Measurements from ENCODE around the gene RINL. TPM values are rescaled to one million over a fixed set of nuclear protein-coding genes. Genes with fewer than 3 reads are reported as not detected.

Gene RINL
- total RNA-seq, 1 experiment from 2014 or later, result 1.3 TPM

DNA sequence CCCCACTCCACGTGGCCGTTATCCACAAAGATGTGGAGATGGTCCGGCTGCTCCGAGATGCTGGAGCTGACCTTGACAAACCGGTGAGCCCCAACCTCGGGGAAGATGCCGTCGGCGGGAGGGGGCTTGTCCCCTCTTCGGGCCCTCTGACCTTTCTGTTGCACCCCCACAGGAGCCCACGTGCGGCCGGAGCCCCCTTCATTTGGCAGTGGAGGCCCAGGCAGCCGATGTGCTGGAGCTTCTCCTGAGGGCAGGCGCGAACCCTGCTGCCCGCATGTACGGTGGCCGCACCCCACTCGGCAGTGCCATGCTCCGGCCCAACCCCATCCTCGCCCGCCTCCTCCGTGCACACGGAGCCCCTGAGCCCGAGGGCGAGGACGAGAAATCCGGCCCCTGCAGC lies 29.2 kb upstream of the RINL start:
- ATAC-seq (no peak), DNase-seq (ENCODE audit: low read depth, low spot score) (no peak)
- no peaks in the 10 kb centered on the region; the same call in 1 of the 2 replicates for H3K36me3 ChIP-seq (ENCODE audit: control insufficient read depth, insufficient read depth, low read length)
- BruUV-seq (replicated peaks), result no TSS peak
- H3K4me3 ChIP-seq (ENCODE audit: low read depth in 2 of 2, low read length in 2 of 2), result no peak overlapping the region
- H3K27ac ChIP-seq (ENCODE audit: low read length), result no peak overlapping the region
- ChIA-PET POLR2A (no interaction called here), CTCF (interaction anchor here (0.6 kb wide), 1 partner anchor 46 kb away, joined by 3 read pairs; no protein-coding TSS in a partner anchor)
- TF ChIP-seq, protein P1, sequence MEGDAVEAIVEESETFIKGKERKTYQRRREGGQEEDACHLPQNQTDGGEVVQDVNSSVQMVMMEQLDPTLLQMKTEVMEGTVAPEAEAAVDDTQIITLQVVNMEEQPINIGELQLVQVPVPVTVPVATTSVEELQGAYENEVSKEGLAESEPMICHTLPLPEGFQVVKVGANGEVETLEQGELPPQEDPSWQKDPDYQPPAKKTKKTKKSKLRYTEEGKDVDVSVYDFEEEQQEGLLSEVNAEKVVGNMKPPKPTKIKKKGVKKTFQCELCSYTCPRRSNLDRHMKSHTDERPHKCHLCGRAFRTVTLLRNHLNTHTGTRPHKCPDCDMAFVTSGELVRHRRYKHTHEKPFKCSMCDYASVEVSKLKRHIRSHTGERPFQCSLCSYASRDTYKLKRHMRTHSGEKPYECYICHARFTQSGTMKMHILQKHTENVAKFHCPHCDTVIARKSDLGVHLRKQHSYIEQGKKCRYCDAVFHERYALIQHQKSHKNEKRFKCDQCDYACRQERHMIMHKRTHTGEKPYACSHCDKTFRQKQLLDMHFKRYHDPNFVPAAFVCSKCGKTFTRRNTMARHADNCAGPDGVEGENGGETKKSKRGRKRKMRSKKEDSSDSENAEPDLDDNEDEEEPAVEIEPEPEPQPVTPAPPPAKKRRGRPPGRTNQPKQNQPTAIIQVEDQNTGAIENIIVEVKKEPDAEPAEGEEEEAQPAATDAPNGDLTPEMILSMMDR (IDR thresholded peaks at IDR 0.05), result no peak
- TF ChIP-seq, protein P2, sequence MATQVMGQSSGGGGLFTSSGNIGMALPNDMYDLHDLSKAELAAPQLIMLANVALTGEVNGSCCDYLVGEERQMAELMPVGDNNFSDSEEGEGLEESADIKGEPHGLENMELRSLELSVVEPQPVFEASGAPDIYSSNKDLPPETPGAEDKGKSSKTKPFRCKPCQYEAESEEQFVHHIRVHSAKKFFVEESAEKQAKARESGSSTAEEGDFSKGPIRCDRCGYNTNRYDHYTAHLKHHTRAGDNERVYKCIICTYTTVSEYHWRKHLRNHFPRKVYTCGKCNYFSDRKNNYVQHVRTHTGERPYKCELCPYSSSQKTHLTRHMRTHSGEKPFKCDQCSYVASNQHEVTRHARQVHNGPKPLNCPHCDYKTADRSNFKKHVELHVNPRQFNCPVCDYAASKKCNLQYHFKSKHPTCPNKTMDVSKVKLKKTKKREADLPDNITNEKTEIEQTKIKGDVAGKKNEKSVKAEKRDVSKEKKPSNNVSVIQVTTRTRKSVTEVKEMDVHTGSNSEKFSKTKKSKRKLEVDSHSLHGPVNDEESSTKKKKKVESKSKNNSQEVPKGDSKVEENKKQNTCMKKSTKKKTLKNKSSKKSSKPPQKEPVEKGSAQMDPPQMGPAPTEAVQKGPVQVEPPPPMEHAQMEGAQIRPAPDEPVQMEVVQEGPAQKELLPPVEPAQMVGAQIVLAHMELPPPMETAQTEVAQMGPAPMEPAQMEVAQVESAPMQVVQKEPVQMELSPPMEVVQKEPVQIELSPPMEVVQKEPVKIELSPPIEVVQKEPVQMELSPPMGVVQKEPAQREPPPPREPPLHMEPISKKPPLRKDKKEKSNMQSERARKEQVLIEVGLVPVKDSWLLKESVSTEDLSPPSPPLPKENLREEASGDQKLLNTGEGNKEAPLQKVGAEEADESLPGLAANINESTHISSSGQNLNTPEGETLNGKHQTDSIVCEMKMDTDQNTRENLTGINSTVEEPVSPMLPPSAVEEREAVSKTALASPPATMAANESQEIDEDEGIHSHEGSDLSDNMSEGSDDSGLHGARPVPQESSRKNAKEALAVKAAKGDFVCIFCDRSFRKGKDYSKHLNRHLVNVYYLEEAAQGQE (IDR thresholded peaks at IDR 0.05; ENCODE audit: insufficient read depth in 1 of 2, low read depth in 2 of 2, low read length in 1 of 2), result no peak
- TF ChIP-seq SIN3A (IDR thresholded peaks at IDR 0.05; ENCODE audit: borderline replicate concordance, insufficient read depth, low read depth, low read length) (no peak), TCF7L2 (IDR thresholded peaks at IDR 0.05; ENCODE audit: low read depth, low read length) (no peak), POLR2AphosphoS5 (IDR thresholded peaks at IDR 0.05; ENCODE audit: low read depth, low read length) (no peak)
- in situ Hi-C loops (cut with HindIII; ENCODE audit: low pct_unique_long_range_greater_than_20kb, low sequenced_read_pairs) (no loop called here), intact Hi-C loops (cut with micrococcal nuclease; ENCODE audit: unreplicated experiment) (no loop called here)
- H3K4me1 ChIP-seq (ENCODE audit: control insufficient read depth, insufficient read depth, low read length), result peaks cover 9% of the 10 kb centered on the region; the same call in 1 of the 2 replicates
- no peaks in the 10 kb centered on the region for H3K27me3 ChIP-seq (ENCODE audit: control insufficient read depth, insufficient read depth, low read length)
- H3K9me3 ChIP-seq (ENCODE audit: control insufficient read depth, insufficient read depth, low read depth, low read length), result no peaks in the 10 kb centered on the region

DNA sequence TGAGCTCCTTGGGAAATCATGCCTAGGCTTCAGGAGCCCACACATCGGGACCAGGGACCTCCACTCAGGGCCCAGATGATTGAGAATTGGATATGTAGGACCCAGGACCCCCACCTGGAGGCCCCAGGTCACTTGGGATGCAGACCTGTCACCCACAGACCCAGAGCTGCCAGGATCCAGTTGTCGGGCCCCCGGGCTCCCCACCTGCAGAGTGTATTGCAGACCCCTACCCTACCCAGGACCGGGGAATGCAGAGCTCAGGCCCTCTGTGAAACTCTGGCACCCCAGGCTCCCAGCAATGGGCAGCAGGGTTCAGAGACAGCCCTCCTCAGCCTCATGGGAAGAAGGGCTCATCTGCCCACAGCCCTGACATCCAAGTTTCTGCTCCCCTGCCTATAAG lies 27.5 kb upstream of the RINL start:
- peaks cover 6% of the 10 kb centered on the region; the same call in 1 of the 2 replicates for H3K9me3 ChIP-seq (ENCODE audit: control insufficient read depth, insufficient read depth, low read depth, low read length)
- H3K27ac ChIP-seq (ENCODE audit: low read length), result no peak overlapping the region
- in situ Hi-C loops (cut with HindIII; ENCODE audit: low pct_unique_long_range_greater_than_20kb, low sequenced_read_pairs), result no loop called here
- TF ChIP-seq POLR2AphosphoS5 (IDR thresholded peaks at IDR 0.05; ENCODE audit: low read depth, low read length), result 0 out of 2 replicates have a peak, but pooled peaks have one; percentile 15
- TF ChIP-seq, protein P2 (IDR thresholded peaks at IDR 0.05; ENCODE audit: insufficient read depth in 1 of 2, low read depth in 2 of 2, low read length in 1 of 2), result no peak
- no peak overlapping the region for H3K4me3 ChIP-seq (ENCODE audit: low read depth in 2 of 2, low read length in 2 of 2)
- intact Hi-C loops (cut with micrococcal nuclease; ENCODE audit: unreplicated experiment), result no loop called here
- POLR2A ChIA-PET, result interaction anchor here (0.6 kb wide), 3 partner anchors 10 to 56 kb away, joined by 3 to 4 read pairs (median 4); no protein-coding TSS in a partner anchor
- H3K27me3 ChIP-seq (ENCODE audit: control insufficient read depth, insufficient read depth, low read length), result no peaks in the 10 kb centered on the region
- BruUV-seq (replicated peaks), result no TSS peak
- ATAC-seq (no peak), DNase-seq (ENCODE audit: low read depth, low spot score) (no peak)
- CTCF ChIA-PET, result interaction anchor here (0.5 to 1.9 kb wide), 6 partner anchors 18 to 166 kb away, joined by 5 to 12 read pairs (median 8); partner anchors contain the start of genes MRPS12 and SARS2
- H3K36me3 ChIP-seq (ENCODE audit: control insufficient read depth, insufficient read depth, low read length), result no peaks in the 10 kb centered on the region; the same call in 1 of the 2 replicates
- peaks cover 12% of the 10 kb centered on the region for H3K4me1 ChIP-seq (ENCODE audit: control insufficient read depth, insufficient read depth, low read length)
